Cardiac septum (tissue), 1 donor: ENCODE results near the gene USP17L17. TPM values are rescaled to one million over a fixed set of nuclear protein-coding genes. Genes with fewer than 3 reads are reported as not detected.

ENCODE experiments used
- total RNA-seq: library from RNA; stranded (reverse); fragmentation: NEBNext Ultra II Directional; extraction: Animal tissue kit (Norgen Biotek cat#: 25700); gene quantifications from one replicate; pipeline ENCODE4 v1.2.1, GENCODE V29; 2021
- donor health status: DM: no; HTN: no; CAD: no.

Gene USP17L17
- total RNA-seq, 1 donor from 2014 or later: not detected

Other genes starting within 250 kb of the USP17L17 start
- not detected for gene FAM90A26, start 73.5 kb upstream of the USP17L17 start, total RNA-seq
- not detected for gene USP17L10, start 33.2 kb upstream of the USP17L17 start, total RNA-seq
- not detected for gene USP17L11, start 28.5 kb upstream of the USP17L17 start, total RNA-seq
- not detected for gene USP17L12, start 23.7 kb upstream of the USP17L17 start, total RNA-seq
- gene USP17L13, start 19.0 kb upstream of the USP17L17 start, total RNA-seq: not detected
- not detected for gene USP17L15, start 9.5 kb upstream of the USP17L17 start, total RNA-seq
- gene USP17L18, start 4.8 kb downstream of the USP17L17 start, total RNA-seq: not detected
- not detected for gene USP17L19, start 9.5 kb downstream of the USP17L17 start, total RNA-seq
- gene USP17L20, start 14.2 kb downstream of the USP17L17 start, total RNA-seq: not detected
- gene USP17L21, start 19.0 kb downstream of the USP17L17 start, total RNA-seq: not detected
- gene USP17L22, start 23.7 kb downstream of the USP17L17 start, total RNA-seq: not detected
- not detected for gene USP17L24, start 81.3 kb downstream of the USP17L17 start, total RNA-seq
- not detected for gene USP17L25, start 86.0 kb downstream of the USP17L17 start, total RNA-seq
- gene USP17L26, start 90.8 kb downstream of the USP17L17 start, total RNA-seq: not detected
- not detected for gene USP17L5, start 95.5 kb downstream of the USP17L17 start, total RNA-seq
- gene USP17L27, start 100.3 kb downstream of the USP17L17 start, total RNA-seq: not detected
- not detected for gene USP17L28, start 105.0 kb downstream of the USP17L17 start, total RNA-seq
- not detected for gene USP17L29, start 109.8 kb downstream of the USP17L17 start, total RNA-seq
- not detected for gene USP17L30, start 119.2 kb downstream of the USP17L17 start, total RNA-seq
- gene DEFB131A, start 200.5 kb downstream of the USP17L17 start, total RNA-seq: not detected